Fibroblast of the aortic adventitia (primary cell): ENCODE data around the gene FYB1. TPM values are rescaled to one million over a fixed set of nuclear protein-coding genes. Genes with fewer than 3 reads are reported as not detected.
A peak's percentile ranks its signal among the peaks of the same experiment; 100 is the strongest.

Experiments used
- DNase-seq: peaks from one replicate; pipeline ENCODE4 v3.0.0-alpha.2; 2010; ENCODE audit warnings: low read depth
- H3K4me3 ChIP-seq: 2 replicates; pipeline ENCODE4 v1.5.1; 2011; ENCODE audit warnings: low read depth, mild to moderate bottlenecking, control low read depth, low read length, moderate library complexity
- CTCF ChIP-seq: IDR thresholded peaks from 2 replicates; pipeline ENCODE4 v1.5.1; 2011; ENCODE audit warnings: mild to moderate bottlenecking, low read length, control low read depth, inconsistent platforms; ENCODE audit not compliant: insufficient read depth
- total RNA-seq: library from RNA; depleted of rRNA; stranded (reverse); fragments of >200 nt; gene quantifications from 2 replicates; pipeline ENCODE4 v1.2.3, GENCODE V29; 2012; ENCODE audit warnings: low replicate concordance

Gene FYB1
- total RNA-seq, 1 donor, result 0.54 TPM

DNA sequence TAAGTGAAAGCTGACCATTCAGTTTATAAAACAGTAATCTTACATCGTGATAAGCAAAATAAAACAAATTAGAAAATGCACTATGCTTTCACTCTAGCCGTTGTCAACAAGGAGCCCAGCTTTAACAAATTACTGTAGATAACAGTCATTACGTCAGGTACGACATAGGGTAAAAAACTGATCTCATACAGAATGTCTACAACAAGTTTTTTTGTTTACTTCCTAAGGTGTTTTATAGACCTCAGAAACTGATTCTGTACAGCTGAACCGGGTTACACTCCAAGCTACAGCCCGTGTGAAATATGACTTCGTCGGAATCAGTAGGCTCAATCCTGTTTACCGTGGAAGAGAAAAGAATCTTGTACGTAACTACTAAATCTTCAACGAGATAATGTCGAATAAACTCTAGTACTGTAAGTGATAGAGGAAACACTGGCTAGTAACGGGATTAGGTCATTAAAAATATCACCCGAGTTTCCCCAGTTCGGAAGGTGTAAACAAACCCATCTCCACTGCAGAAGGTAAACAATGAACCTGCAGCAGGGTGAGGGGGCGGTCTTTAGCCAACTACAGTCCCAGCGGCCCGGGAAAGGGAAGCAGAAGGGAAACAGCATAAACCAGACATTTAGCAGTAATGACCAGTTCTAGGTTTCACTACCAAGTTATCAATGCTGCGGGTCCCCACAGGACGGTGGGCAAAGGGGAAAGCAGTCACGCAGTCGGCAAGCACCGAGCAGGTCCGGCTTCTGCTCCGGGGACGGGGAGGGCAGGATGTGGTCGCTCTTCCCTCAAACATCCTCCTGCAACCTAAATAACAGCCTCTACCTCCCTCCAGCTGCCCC is 146.2 kb downstream of the FYB1 start:
- no peak for TF ChIP-seq CTCF

DNA sequence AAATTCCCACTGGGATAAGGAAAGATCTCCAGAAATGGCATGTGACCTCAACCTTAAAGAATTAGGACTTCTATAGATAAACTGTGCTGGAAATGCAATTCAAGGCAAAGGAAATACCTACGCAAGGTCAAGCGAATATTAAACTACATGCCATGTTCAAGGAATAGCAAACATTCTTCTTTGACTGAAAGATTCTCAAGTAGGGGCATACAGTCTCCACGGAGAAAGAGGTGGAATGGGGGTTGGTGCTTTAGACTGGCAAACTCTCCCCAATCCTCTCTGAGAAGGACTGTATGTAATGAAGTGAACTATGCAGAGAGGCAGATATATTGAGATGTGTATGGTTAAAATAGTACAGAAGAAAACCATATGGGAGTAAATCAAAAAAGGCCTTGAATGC is 151.3 kb downstream of the FYB1 start:
- no peak overlapping the region for H3K4me3 ChIP-seq
- no peak for TF ChIP-seq CTCF
- no peak for DNase-seq

More for the DNA sequence above, 146.2 kb downstream of the FYB1 start:
- H3K4me3 ChIP-seq, result peak overlapping the region; percentile 89
- peak; percentile 29 for DNase-seq

- no peak for DNase-seq
- H3K4me3 ChIP-seq, result no peak overlapping the region
- no peak for TF ChIP-seq CTCF
Observed at GRCh38 chr5:39064450-39064849, 154.9 kb downstream of the FYB1 start.

GRCh38 chr5:39063037-39063436 is 156.3 kb downstream of the FYB1 start:
- no peak for DNase-seq
- TF ChIP-seq CTCF, result no peak
- no peak overlapping the region for H3K4me3 ChIP-seq

DNA sequence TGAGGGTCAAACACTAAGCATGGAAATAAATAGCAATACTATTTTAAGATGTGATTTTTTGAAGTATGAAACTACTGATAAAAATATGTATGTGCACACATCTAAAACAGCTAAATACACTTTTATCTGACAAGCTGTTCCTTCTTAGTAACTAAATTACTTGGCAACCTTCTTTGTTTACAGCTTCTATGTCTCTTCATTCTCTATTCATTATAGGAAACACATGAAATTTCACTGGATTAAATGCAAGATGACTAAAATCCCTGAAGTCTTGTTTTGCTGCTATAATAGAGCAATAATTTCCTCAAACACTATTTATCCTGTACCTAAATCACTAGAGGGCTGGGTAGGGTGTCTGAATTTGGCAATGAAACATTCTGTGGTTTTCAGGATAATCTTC is 156.8 kb downstream of the FYB1 start:
- TF ChIP-seq CTCF, result no peak
- H3K4me3 ChIP-seq, result no peak overlapping the region
- DNase-seq, result no peak

DNA sequence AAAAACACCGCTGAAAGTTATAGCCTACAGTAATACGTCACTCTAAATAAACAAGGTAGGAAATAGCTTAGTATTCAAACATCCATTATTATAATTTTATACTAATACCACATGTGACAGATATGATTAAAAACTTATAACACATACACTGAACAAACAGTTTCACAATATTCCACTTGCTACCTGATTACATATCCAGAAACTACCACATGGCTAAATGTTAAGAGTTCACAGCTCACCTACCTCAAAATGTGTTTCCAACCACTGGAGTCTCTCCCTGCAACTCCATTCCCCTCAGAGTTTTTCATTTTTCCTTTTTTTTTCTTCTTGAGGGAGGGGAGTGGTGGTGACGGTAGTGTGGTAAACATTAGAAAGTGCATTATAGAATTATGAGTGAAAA is 157.3 kb downstream of the FYB1 start:
- no peak for TF ChIP-seq CTCF
- H3K4me3 ChIP-seq, result no peak overlapping the region
- no peak for DNase-seq
